ENCODE data around the gene PPM1H.

Gene PPM1H

GRCh38 chr12:62603061-62603810 is 331.7 kb downstream of the PPM1H start:
- DNase-seq (ENCODE audit: low read depth) = peak; percentile 47

GRCh38 chr12:62602255-62603060 is 332.5 kb downstream of the PPM1H start:
- DNase-seq (ENCODE audit: low read depth) = peak; percentile 68

- no peak for DNase-seq (ENCODE audit: low read depth)
Measured at GRCh38 chr12:62601765-62602164, 333.2 kb downstream of the PPM1H start.

- DNase-seq (ENCODE audit: low read depth) = no peak
Measured at GRCh38 chr12:62599854-62600437, 335.0 kb downstream of the PPM1H start.

GRCh38 chr12:62598846-62599245 is 336.1 kb downstream of the PPM1H start:
- DNase-seq (ENCODE audit: low read depth) = no peak

GRCh38 chr12:62597253-62597652 is 337.7 kb downstream of the PPM1H start:
- DNase-seq (ENCODE audit: low read depth) = no peak

Measured in stimulated activated CD8-positive, alpha-beta memory T cell treated with anti-CD3 and anti-CD28 coated beads, Interleukin-7, amount 100 ng/mL, for 24 hours (primary cell).